ENCODE measurements around the gene GAS6. TPM values are rescaled to one million over a fixed set of nuclear protein-coding genes. Genes with fewer than 3 reads are reported as not detected.

The GAS6 gene
- total and polyA plus RNA-seq, 11 donors: 96.7 to 438 (median 183) TPM

DNA sequence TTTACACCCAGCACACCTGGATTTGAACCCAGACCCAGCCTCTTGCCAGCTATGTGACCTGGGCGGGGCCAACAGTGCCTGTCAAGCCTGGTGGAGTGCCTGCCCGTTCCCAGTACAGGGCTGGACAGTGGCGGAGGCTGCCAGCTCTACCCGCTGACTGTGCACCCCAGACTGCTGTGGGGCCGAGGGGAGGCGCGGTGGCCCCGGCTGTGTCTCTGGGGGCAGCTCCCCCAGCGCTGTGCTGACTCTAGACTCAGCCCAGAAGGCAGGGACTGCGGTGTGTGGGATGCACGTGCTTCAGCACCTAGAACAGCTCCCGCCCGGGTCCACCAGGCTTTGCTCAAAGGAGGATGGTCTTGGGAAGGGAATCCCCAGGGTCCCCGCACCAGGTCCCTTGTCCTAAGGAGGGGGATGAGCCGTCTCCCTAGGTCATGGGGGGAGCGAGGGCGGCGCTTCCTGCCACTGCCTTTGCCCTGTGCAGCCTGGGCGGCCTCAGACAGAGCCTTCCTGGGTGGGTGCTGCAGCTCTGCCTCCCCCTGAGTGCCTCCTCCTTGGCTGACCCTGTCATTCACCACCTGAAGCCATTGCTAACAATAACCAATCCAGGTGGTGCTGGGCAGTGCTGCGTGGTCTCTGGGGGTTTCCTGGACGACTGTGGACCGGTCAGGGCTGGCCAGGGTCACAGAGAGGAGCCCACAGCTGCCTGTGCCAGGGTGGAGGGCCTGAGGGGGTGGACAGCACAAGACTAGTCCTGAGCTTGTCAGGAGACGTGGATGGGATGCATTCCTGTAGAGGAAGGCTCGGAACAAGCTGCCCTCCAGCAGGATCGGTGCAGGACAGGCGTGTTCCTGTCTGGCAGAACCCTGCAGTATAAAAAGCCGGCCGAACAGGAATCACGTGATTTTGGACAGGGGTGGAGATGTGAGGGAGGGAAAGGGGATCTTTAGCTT, 86.3 kb downstream of the GAS6 start:
- peaks cover 0 to 4% (median 0%) of the 10 kb centered on the region in 12 donors for H3K9me3 ChIP-seq
- no peak overlapping the region for H3K27ac ChIP-seq
- H3K4me3 ChIP-seq: no peak overlapping the region
- H3K4me1 ChIP-seq: no peaks in the 10 kb centered on the region
- TF ChIP-seq POLR2A (IDR thresholded peaks at IDR 0.05): no peak
- TF ChIP-seq, protein P1, sequence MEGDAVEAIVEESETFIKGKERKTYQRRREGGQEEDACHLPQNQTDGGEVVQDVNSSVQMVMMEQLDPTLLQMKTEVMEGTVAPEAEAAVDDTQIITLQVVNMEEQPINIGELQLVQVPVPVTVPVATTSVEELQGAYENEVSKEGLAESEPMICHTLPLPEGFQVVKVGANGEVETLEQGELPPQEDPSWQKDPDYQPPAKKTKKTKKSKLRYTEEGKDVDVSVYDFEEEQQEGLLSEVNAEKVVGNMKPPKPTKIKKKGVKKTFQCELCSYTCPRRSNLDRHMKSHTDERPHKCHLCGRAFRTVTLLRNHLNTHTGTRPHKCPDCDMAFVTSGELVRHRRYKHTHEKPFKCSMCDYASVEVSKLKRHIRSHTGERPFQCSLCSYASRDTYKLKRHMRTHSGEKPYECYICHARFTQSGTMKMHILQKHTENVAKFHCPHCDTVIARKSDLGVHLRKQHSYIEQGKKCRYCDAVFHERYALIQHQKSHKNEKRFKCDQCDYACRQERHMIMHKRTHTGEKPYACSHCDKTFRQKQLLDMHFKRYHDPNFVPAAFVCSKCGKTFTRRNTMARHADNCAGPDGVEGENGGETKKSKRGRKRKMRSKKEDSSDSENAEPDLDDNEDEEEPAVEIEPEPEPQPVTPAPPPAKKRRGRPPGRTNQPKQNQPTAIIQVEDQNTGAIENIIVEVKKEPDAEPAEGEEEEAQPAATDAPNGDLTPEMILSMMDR (IDR thresholded peaks at IDR 0.05): no peak
- intact Hi-C loops (cut with DNase I): no loop called here
- WGBS, 4 donors: 44 to 61% (median 48%) methylated on average over 14 to 29 of the region's 29 CpGs
- no peaks in the 10 kb centered on the region for H3K36me3 ChIP-seq
- ATAC-seq: peak in 3 of 4 donors; percentile 56 to 68 (median 63)
- H3K27me3 ChIP-seq: peaks cover 0 to 7% (median 0%) of the 10 kb centered on the region in 9 donors
- DNase-seq: no peak

DNA sequence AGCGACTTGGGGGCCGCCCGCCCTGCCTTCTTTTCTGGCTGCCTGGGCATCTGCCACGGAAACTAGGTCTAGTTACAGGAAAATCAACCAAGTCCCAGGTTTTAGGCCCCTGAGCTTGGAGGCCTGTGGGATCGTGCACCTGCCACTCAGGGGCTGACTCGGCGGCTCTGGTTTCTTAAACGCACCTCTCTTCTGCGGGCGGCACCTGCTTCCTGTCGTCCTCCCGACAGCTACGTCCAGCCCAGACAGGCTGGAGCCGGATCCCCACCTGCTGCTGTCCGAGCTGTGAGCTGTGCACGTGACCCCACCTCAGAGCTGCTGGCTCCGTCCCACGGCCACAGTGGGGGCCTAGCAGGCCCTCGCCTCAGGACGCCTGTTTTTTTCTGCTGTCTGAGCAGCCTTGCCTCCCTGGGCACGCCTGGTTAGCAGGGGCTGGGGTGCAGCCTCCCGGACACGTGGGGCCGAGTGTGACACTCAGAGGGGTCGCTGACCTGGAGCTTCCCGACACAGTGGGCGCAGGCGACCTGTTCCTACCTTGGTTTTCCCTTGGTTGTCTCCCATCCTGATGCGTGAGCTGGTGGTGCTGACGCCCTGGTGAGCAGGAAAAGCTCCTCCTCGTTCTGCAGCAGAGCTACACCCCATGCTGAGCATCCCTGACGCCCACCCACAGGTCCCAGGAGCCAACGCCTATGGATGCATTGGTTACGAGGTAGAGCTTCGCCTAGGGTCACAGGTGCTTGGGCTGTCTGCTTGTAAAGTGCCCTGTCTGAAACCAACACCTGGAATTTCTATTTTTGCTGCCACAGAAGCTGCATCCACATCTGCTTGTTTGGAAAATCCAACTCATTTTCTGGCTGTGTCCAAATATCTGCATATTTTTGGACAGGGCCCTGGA, 87.4 kb downstream of the GAS6 start:
- ATAC-seq (no peak), DNase-seq (no peak)

GRCh38 chr13:113775451-113776145, 88.3 kb downstream of the GAS6 start:
- intact Hi-C loops (cut with DNase I): no loop called here
- peaks cover 0 to 11% (median 0%) of the 10 kb centered on the region in 12 donors for H3K4me1 ChIP-seq
- peaks cover 0 to 14% (median 2%) of the 10 kb centered on the region in 12 donors for H3K9me3 ChIP-seq
- no peak overlapping the region for H3K4me3 ChIP-seq
- no peaks in the 10 kb centered on the region for H3K36me3 ChIP-seq
- no peak overlapping the region for H3K27ac ChIP-seq
- 86 to 93% (median 92%) methylated on average over 19 to 28 of the region's 28 CpGs for WGBS, 4 donors
- peak in 1 of 4 donors; percentile 12 for ATAC-seq
- DNase-seq: peak in 1 of 5 donors; percentile 10
- H3K27me3 ChIP-seq: peaks cover 0 to 7% (median 0%) of the 10 kb centered on the region in 9 donors
- TF ChIP-seq, protein P1 (IDR thresholded peaks at IDR 0.05): no peak
- TF ChIP-seq POLR2A (IDR thresholded peaks at IDR 0.05): no peak

More for the DNA sequence above, 87.4 kb downstream of the GAS6 start:
- Histone ChIP-seq H3K27me3 (peaks cover 0 to 7% (median 0%) of the 10 kb centered on the region in 9 donors), H3K9me3 (peaks cover 0 to 14% (median 2%) of the 10 kb centered on the region in 12 donors), H3K27ac (no peak overlapping the region), H3K36me3 (no peaks in the 10 kb centered on the region), H3K4me1 (peaks cover 0 to 10% (median 0%) of the 10 kb centered on the region in 12 donors), H3K4me3 (no peak overlapping the region)
- intact Hi-C loops (cut with DNase I): no loop called here
- TF ChIP-seq, protein P1 (IDR thresholded peaks at IDR 0.05): no peak
- TF ChIP-seq POLR2A (IDR thresholded peaks at IDR 0.05): no peak
- WGBS, 4 donors: 76 to 83% (median 79%) methylated on average over 33 to 35 of the region's 35 CpGs
